HL-60/S4 treated with phorbol 12-myristate 13-acetate at 8.2 ng/mL for 4 days and 3 days (cell line): ENCODE data around the gene LTBP3.

ENCODE experiments used
- in situ Hi-C: fragments of 300-500 bp; cut with MboI; formaldehyde crosslinking; loops from 2 replicates; pipeline ENCODE4 v1.15.0; 2022; ENCODE audit warnings: low sequenced_read_pairs

The LTBP3 gene

GRCh38 chr11:65555693-65556231 lies 2.4 kb downstream of the LTBP3 start:
- in situ Hi-C loops: no loop called here

DNA sequence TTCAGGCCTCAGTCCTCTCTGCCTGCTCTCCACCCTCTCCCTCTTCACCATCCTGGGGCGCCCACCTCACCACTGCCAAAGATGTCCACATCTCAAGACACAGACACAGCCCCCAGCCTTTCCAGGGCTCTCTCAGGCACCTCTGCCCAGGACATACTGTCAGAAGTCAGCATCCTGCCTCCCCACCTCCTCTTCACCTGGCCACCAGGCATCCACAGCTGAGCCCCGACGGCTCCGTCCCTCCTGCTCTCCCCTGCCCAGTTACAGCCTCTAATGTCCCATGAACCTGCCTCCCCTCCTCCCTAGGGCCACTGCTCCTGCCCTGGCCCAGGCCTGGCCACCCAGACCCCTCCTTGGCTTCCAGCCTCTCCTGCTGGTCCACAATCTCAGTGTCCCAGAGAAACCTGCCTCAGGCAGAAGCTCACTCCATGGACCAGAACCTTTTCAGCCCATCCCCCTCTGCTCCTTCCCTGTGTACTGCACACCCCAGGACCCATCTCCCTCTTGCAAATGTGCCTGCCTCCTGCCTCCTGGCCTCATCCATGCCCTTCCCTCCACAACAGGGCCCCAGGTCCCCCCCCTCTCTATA lies 3.2 kb downstream of the LTBP3 start:
- in situ Hi-C loops: no loop called here

GRCh38 chr11:65554057-65554818 lies 3.9 kb downstream of the LTBP3 start:
- in situ Hi-C loops: no loop called here

DNA sequence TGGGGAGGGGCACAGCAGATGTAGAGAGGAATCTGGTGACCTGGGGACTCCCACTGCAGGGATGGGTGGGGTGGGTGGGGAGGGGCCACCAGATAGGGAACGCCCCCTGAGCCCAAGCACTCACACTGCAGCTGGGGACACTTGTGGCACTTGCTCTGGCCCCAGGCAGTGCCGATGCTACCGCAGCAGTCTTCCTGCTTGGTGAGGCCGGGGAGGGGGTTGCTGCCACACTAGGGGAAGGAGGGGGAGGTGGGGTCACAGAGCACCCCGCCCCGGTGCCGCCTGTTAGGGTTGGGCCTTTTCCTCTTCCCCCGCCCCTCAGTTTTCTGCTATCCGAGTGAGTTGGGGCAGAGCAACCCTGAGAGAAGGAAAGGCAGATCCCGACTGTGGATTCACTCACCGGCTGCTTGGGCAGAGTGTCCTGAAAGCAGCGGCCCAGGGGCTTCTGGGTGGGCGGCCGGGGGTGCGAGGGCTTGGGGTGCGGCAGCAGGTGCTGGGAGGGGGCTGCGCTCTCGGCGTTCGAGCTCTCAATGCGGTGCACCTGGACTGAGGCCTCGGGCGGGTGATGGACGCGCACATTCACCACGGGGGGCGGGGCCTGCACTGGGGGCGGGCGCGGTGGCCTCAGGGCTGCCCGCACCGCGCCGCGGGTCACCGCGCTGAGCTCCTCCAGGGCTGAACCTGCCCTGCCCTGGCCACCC lies 4.7 kb downstream of the LTBP3 start:
- in situ Hi-C loops: no loop called here

DNA sequence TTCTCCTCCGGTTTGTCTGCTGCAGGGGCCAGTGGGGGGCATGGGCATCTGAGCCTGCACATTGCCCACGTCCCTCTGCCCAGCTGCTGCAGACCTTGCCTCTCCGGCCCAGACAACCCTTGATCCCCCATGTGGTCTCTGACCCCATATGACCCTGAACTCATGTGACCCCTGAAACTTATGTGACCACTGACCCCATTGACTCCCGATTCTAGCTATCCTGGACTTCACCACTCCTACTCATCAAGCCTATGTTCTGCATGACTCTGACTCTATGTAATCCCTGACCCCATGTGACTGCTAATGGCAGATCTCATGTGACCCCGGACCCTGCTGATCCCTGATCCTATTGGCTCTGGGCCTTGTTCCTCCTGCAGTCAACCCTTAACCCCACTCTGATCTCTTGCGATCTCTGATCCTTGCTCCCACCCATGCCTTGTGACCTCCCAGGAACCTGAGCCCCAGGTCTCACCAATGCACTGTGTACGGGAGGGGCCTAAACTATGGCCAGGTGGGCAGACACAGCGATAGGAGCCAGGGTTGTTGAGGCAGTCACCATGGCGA lies 5.7 kb downstream of the LTBP3 start:
- in situ Hi-C loops: no loop called here

GRCh38 chr11:65551572-65552387 lies 6.4 kb downstream of the LTBP3 start:
- in situ Hi-C loops: no loop called here

GRCh38 chr11:65549096-65549495 lies 9.1 kb downstream of the LTBP3 start:
- in situ Hi-C loops: no loop called here

DNA sequence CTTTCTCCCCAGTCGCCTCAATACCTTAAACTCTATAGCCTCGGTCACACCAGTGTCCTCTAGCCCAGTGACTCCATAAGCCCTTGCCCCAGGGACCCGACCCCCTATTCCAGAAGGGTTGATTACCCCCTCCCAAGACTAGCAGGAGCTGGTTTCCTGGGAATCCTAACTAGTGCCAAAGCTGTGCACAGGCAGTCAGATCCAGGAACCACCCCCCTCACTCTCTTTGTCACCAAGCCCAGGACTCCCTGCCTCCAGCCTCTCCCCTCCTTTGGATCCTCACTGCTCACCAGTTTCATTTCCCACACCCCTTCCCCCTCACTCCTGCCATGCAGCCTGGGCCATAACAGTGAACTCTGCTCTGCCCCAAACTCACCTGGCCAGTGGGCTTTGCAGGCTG lies 9.8 kb downstream of the LTBP3 start:
- in situ Hi-C loops: no loop called here

DNA sequence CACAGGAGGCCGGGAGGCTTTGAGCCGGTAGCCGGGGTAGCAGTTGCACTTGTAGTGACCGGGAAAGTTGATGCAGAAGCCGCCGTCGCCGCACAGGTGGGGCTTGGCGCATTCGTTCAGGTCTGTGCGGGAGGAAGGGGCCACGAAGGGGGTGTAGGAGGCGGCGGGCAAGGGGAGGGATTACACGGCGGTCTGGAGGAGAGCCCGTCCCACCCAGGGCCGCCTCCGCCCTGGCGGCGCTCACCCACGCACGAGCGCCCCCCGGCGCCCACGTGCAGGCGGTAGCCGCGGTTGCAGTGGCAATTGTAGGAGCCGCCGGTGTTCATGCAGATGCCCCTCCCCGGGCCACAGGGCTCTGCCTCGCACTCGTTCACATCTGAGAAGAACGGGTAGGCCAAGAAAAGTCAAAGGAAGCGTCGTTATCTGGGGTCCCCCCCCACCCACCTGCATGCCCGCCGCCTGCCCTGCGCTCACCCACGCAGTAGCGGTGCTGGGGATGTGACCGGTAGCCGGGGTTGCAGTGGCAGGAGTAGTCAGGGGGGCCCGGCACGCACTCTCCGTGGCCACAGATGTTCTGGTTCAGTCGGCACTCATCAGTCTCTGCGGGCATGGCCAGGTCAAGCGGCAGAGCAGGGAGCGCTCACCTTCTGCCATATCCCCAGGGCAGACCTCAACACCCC lies 10.6 kb downstream of the LTBP3 start:
- in situ Hi-C loops: no loop called here

DNA sequence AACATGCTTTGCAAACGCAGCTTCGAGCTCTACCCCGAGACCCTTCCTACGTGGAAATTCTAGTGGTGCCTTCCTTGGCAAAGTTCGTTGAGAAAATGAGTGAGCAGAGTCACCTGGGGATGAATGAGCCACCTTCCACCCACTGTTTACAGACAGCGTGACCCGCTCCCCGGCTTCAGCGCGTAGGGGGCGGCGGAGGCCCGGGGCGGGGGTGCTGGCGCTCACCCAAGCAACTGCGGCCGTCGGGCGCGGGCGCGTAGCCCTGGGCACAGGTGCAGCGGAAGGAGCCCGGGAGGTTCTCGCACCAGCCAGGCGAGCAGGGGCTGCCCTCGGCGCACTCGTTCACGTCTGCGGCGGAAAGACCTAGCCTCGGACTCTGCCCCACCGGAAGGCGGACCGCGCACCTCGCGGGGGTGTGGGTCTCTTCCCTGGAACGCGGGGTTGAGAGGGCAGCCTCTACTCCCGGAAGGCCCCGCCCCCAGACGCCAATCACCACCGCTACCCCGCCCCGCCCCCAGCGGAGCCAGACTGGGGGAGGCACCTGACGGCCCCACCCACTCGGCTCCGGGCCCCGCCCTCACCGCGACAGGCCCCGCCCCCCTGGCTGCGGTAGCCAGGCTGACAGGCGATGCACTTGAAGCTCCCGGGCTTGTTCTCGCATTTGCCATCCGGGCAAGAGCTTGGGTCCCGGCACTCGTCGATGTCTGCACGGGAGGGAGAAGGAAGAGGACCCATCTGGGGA lies 11.8 kb downstream of the LTBP3 start:
- in situ Hi-C loops: no loop called here

DNA sequence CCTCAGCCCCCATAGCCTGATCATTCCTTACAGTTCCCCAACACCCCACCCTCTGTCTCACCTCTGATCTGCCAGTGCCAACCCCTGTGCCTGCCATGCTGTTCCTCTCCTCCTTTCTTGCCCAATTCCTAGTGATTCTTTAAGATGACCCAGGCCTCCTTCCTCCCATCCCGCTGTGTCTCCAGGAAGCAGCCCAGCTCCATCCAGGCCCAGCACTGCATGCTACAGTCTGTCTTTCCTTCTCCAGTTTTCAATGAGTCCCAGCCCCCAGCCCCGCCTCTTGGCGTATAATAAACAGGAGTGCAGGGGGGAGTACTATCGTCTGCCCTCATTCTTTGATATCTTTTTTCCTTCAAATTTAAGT lies 12.3 kb downstream of the LTBP3 start:
- in situ Hi-C loops: no loop called here

- in situ Hi-C loops: no loop called here
Measured at GRCh38 chr11:65542738-65543390, 15.3 kb downstream of the LTBP3 start.

GRCh38 chr11:65541093-65541982 lies 16.8 kb downstream of the LTBP3 start:
- in situ Hi-C loops: no loop called here

GRCh38 chr11:65540290-65541092 lies 17.7 kb downstream of the LTBP3 start:
- in situ Hi-C loops: no loop called here

DNA sequence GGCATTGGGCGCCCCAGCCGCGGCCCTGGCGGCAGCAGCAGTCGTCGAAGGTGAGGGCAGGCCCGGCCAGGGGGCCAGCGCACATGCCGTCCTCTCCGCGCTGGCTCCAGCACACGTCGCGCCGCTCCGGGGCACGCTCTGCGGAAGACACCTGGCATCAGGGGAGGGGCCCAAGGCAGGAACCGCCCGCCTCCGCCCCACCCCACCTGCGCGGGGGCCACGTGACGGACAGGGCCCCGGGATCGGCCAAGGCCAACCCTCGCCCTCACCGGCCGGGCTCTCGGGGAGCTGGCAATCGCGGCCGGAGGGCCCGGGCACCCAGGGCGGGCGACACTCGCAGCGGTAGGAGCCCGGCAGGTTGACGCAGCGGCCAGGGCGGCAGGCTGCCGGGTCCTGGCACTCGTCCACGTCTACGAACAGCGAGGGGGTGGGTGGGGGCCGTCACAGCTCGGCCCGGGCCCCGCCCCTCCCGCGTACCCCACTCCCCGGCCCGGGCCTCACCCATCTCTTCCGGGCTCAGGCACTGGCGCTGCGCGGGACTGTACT lies 18.3 kb downstream of the LTBP3 start:
- in situ Hi-C loops: no loop called here

DNA sequence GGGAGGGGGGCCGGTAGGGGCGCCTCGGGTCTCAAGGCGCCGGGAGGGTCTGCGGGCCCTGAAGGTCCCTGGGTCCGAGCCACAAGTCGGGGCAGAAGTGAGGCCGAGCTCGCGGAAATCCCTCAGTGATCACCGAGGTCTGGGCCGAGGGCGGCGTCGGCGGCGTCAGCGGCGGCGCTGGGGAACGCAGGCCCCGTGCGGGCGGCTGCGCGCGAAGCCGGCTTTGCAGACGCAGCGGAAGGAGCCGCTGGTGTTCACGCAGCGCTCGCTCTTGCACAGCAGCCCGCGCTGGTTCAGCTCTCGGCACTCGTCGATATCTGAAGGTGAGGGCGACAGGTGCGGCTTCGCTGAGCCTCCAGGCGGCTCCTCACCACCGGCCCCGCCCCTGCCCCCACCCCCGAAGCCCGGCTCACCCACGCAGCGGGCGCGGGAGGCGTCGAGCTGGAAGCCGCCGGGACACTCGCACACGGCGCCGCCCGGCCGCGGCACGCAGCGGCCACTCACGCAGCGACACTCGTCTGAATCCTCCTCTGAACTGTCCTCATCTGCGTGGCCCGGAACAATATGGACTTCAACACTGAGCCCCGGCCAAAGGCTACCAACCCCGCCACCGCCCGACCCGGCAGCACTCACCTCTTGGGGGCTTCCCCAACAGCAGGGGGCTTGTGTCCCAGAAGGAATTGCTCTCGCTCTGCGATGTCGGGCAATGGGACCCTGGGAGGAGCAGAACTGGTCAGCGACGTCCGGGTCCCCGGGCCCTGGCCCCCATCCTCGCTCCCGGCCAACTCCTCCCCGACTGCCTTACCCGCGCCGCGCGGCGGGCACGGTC lies 19.0 kb downstream of the LTBP3 start:
- in situ Hi-C loops: no loop called here
